Measurements from ENCODE around the gene ZNF445. TPM values are rescaled to one million over a fixed set of nuclear protein-coding genes. Genes with fewer than 3 reads are reported as not detected.

The ZNF445 gene
- total and polyA plus RNA-seq, 9 of the 15 experiments (the other 6 are each of a cell fraction or from before 2014, with no cell fraction given), result 1.2 to 26.9 (median 10.6) TPM

DNA sequence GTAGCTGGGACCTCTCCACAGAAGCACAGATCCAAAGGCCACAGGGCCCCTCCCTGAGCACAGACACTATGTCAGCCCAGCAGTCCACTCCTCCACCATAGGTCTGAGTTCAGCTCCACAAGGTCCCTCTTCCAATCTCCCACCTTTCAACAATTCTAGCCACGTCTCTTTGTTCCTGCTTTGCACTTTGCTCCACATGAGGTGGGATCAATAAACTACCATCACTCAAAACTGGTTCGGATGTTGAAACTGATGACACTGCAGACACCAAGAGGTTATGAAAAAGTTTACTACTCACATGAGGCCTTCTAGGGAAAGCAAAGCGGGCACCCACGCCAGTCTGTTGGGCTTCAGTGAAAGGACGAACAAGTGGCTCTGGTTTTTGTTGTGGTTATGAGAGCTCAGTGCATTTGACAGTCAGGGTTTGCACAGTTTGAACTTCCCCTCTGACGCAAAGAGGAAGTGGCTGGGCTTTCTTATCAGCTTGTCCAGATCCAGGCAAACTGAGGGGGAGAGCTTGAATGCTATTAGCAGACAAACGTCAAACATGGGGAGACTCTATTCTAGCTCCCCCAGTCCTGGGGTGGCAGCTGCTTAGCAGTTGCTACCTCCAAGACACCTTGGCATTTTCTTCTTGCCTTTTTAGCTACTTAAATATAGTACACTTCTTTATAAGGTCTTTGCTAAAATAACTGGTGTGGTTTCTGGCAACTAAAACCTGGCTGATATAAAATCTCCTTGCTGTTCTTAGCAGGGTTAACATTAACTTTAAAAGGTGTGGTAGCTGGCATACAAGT lies 37.8 kb downstream of the ZNF445 start (continued):
- TF ChIP-seq, protein P1, sequence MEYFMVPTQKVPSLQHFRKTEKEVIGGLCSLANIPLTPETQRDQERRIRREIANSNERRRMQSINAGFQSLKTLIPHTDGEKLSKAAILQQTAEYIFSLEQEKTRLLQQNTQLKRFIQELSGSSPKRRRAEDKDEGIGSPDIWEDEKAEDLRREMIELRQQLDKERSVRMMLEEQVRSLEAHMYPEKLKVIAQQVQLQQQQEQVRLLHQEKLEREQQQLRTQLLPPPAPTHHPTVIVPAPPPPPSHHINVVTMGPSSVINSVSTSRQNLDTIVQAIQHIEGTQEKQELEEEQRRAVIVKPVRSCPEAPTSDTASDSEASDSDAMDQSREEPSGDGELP (CRISPR knock-in tag; IDR thresholded peaks at IDR 0.05; ENCODE audit: borderline replicate concordance), result peak; percentile 74
- TF ChIP-seq, protein P2, sequence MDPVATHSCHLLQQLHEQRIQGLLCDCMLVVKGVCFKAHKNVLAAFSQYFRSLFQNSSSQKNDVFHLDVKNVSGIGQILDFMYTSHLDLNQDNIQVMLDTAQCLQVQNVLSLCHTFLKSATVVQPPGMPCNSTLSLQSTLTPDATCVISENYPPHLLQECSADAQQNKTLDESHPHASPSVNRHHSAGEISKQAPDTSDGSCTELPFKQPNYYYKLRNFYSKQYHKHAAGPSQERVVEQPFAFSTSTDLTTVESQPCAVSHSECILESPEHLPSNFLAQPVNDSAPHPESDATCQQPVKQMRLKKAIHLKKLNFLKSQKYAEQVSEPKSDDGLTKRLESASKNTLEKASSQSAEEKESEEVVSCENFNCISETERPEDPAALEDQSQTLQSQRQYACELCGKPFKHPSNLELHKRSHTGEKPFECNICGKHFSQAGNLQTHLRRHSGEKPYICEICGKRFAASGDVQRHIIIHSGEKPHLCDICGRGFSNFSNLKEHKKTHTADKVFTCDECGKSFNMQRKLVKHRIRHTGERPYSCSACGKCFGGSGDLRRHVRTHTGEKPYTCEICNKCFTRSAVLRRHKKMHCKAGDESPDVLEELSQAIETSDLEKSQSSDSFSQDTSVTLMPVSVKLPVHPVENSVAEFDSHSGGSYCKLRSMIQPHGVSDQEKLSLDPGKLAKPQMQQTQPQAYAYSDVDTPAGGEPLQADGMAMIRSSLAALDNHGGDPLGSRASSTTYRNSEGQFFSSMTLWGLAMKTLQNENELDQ (CRISPR knock-in tag; IDR thresholded peaks at IDR 0.05; ENCODE audit: borderline replicate concordance), result no peak
- TF ChIP-seq ETV6 (IDR thresholded peaks at IDR 0.05; ENCODE audit: borderline replicate concordance in 1 of 2, low read depth in 2 of 2, low read length in 1 of 2) (peak; percentile 81 to 96; a peak in 3 of 4 replicates), ETV6 (CRISPR knock-in tag; IDR thresholded peaks at IDR 0.05; ENCODE audit: borderline replicate concordance) (no peak), SNRNP70 (optimal IDR thresholded peaks at IDR 0.05; ENCODE audit: low read depth, low read length) (no peak), SIRT6 (IDR thresholded peaks at IDR 0.05; ENCODE audit: low read depth, low read length) (no peak), MAFG (tag; conservative IDR thresholded peaks at IDR 0.05) (peak; percentile 51; the same call in 1 of the 2 replicates), NEUROD1 (IDR thresholded peaks at IDR 0.05; ENCODE audit: borderline replicate concordance, low read depth, low read length, partially characterized antibody) (peak; percentile 94), TAF1 (IDR thresholded peaks at IDR 0.05; ENCODE audit: control insufficient read depth, extremely low read depth, insufficient read depth, low read length, severe bottlenecking) (peak; percentile 96), ZNF740 (CRISPR knock-in tag; IDR thresholded peaks at IDR 0.05) (peak; percentile 70; the same call in 1 of the 2 replicates), ZNF740 (tag; IDR thresholded peaks at IDR 0.05) (peak in 1 of 2 experiments; percentile 52; a peak in 2 of 4 replicates), STAT5A (IDR thresholded peaks at IDR 0.05; ENCODE audit: borderline replicate concordance, low read length) (peak; percentile 93), ZNF551 (CRISPR knock-in tag; IDR thresholded peaks at IDR 0.05) (no peak), E2F6 (IDR thresholded peaks at IDR 0.05; ENCODE audit: borderline replicate concordance in 1 of 2, extremely low read depth in 1 of 2, insufficient read depth in 1 of 2, insufficient read length in 1 of 2, low read depth in 1 of 2, low read length in 1 of 2, poor library complexity in 1 of 2, severe bottlenecking in 1 of 2) (peak in 1 of 2 experiments; percentile 40), ZNF217 (CRISPR knock-in tag; IDR thresholded peaks at IDR 0.05) (no peak)
- TF ChIP-seq, protein P3, sequence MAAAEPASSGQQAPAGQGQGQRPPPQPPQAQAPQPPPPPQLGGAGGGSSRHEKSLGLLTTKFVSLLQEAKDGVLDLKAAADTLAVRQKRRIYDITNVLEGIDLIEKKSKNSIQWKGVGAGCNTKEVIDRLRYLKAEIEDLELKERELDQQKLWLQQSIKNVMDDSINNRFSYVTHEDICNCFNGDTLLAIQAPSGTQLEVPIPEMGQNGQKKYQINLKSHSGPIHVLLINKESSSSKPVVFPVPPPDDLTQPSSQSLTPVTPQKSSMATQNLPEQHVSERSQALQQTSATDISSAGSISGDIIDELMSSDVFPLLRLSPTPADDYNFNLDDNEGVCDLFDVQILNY (CRISPR knock-in tag; IDR thresholded peaks at IDR 0.05), result 0 out of 2 replicates have a peak, but pooled peaks have one; percentile 51
- TF ChIP-seq, protein P4, sequence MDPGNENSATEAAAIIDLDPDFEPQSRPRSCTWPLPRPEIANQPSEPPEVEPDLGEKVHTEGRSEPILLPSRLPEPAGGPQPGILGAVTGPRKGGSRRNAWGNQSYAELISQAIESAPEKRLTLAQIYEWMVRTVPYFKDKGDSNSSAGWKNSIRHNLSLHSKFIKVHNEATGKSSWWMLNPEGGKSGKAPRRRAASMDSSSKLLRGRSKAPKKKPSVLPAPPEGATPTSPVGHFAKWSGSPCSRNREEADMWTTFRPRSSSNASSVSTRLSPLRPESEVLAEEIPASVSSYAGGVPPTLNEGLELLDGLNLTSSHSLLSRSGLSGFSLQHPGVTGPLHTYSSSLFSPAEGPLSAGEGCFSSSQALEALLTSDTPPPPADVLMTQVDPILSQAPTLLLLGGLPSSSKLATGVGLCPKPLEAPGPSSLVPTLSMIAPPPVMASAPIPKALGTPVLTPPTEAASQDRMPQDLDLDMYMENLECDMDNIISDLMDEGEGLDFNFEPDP (CRISPR knock-in tag; IDR thresholded peaks at IDR 0.05), result 0 out of 2 replicates have a peak, but pooled peaks have one; percentile 53

Measured in K562 (cell line).